IMR-90 (cell line): ENCODE data around the gene ITIH5. TPM values are rescaled to one million over a fixed set of nuclear protein-coding genes. Genes with fewer than 3 reads are reported as not detected.

ENCODE experiments used
- ATAC-seq: fragments of 200-7000 bp; cut with Tn5 transposase; 2 replicates; pipeline ENCODE4 v1.9.1; 2020; ENCODE audit warnings: low read depth, mild to moderate bottlenecking, moderate library complexity
- BruUV-seq: library from RNA; stranded (reverse); fragments of 400-500 nt; replicated peaks from 2 replicates; lab custom pipeline; 2021; lab: Mats Ljungman, UMichigan
- CTCF ChIA-PET: fragments of 300-600 bp; formaldehyde crosslinking; extraction: SDS; loops from one replicate; lab custom pipeline; 2021; ENCODE audit warnings: antibody characterized with exemption; lab: Yijun Ruan, JAX
- POLR2A ChIA-PET: fragments of 300-600 bp; sonication (Branson Sonifier 250); formaldehyde crosslinking; loops from one replicate; lab custom pipeline; 2022; ENCODE audit warnings: antibody characterized with exemption; ENCODE audit not compliant: unreplicated experiment; lab: Charles Lee
- DNase-seq: peaks from one replicate; pipeline ENCODE4 v3.0.0; 2013
- H2AFZ ChIP-seq: replicated peaks from 2 replicates; pipeline ENCODE3; 2013; ENCODE audit warnings: low read length, mild to moderate bottlenecking; ENCODE audit not compliant: poor library complexity
- H2AK5ac ChIP-seq: 2 replicates; pipeline ENCODE4 v1.6.1; 2013; ENCODE audit warnings: low read depth, low read length, inconsistent platforms
- H2AK9ac ChIP-seq: replicated peaks from 2 replicates; pipeline ENCODE3; 2013; ENCODE audit warnings: mild to moderate bottlenecking, low read depth, low read length, moderate library complexity; ENCODE audit not compliant: poor library complexity
- H2BK120ac ChIP-seq: 2 replicates; pipeline ENCODE4 v1.6.1; 2013; ENCODE audit warnings: low read depth, low read length, inconsistent platforms
- H2BK15ac ChIP-seq: 3 replicates; pipeline ENCODE4 v1.6.1; 2013; ENCODE audit warnings: low read depth, low read length, inconsistent platforms
- H2BK20ac ChIP-seq: 2 replicates; pipeline ENCODE4 v1.6.1; 2013; ENCODE audit warnings: low read depth, mild to moderate bottlenecking, inconsistent platforms, low read length, moderate library complexity
- H2BK5ac ChIP-seq: 2 replicates; pipeline ENCODE4 v1.6.1; 2013; ENCODE audit warnings: mild to moderate bottlenecking, low read depth, low read length, inconsistent platforms; ENCODE audit not compliant: poor library complexity, severe bottlenecking
- H3K14ac ChIP-seq: replicated peaks from 2 replicates; pipeline ENCODE4 v1.6.1; 2013; ENCODE audit warnings: low read depth, low read length, inconsistent platforms
- H3K18ac ChIP-seq: 2 replicates; pipeline ENCODE4 v1.6.1; 2013; ENCODE audit warnings: low read depth, low read length, control low read depth
- H3K23ac ChIP-seq: 2 replicates; pipeline ENCODE4 v1.6.1; 2013; ENCODE audit warnings: low read depth, low read length, inconsistent platforms
- H3K27ac ChIP-seq: 2 replicates; pipeline ENCODE4 v1.5.1; 2013; ENCODE audit warnings: mild to moderate bottlenecking, control low read depth, low read length; ENCODE audit not compliant: insufficient read depth
- H3K27me3 ChIP-seq: 2 replicates; pipeline ENCODE4 v1.6.1; 2013; ENCODE audit warnings: low read length; ENCODE audit not compliant: control insufficient read depth, insufficient read depth
- H3K36me3 ChIP-seq: 2 replicates; pipeline ENCODE4 v1.6.1; 2013; ENCODE audit warnings: low read length, mixed read lengths; ENCODE audit not compliant: control insufficient read depth, insufficient read depth
- H3K4ac ChIP-seq: 2 replicates; pipeline ENCODE4 v1.6.1; 2013; ENCODE audit warnings: low read depth, low read length, inconsistent platforms
- H3K4me1 ChIP-seq: 2 replicates; pipeline ENCODE4 v1.6.1; 2013; ENCODE audit warnings: low read length, mixed read lengths; ENCODE audit not compliant: control insufficient read depth, insufficient read depth
- H3K4me2 ChIP-seq: 2 replicates; pipeline ENCODE4 v1.6.1; 2013; ENCODE audit warnings: low read depth, mild to moderate bottlenecking, control low read depth, low read length, moderate library complexity
- H3K4me3 ChIP-seq: 2 replicates; pipeline ENCODE4 v1.5.1; 2013; ENCODE audit warnings: low read depth, mild to moderate bottlenecking, control low read depth, low read length, moderate library complexity; ENCODE audit not compliant: insufficient read depth
- H3K56ac ChIP-seq: 2 replicates; pipeline ENCODE4 v1.6.1; 2013; ENCODE audit warnings: low read length, inconsistent platforms; ENCODE audit not compliant: insufficient read depth; ENCODE audit errors: extremely low read depth
- H3K79me1 ChIP-seq, 2 experiments: 2 replicates each; pipeline ENCODE4 v1.6.1; 2013; ENCODE audit warnings: low read length in 2 of 2, inconsistent platforms in 1 of 2, low read depth in 1 of 2
- H3K9ac ChIP-seq: 2 replicates; pipeline ENCODE4 v1.6.1; 2013; ENCODE audit warnings: low read depth, low read length, control low read depth
- H3K9me1 ChIP-seq: 2 replicates; pipeline ENCODE4 v1.6.1; 2013; ENCODE audit warnings: low read length, inconsistent platforms; ENCODE audit not compliant: insufficient read depth
- H3K9me3 ChIP-seq: 2 replicates; pipeline ENCODE4 v1.6.1; 2013; ENCODE audit warnings: low read length; ENCODE audit not compliant: control insufficient read depth, insufficient read depth
- H4K20me1 ChIP-seq: 2 replicates; pipeline ENCODE4 v1.6.1; 2013; ENCODE audit warnings: low read length, inconsistent platforms; ENCODE audit not compliant: insufficient read depth
- H4K5ac ChIP-seq: 2 replicates; pipeline ENCODE4 v1.6.1; 2013; ENCODE audit warnings: mild to moderate bottlenecking, low read depth, low read length, control low read depth
- H4K8ac ChIP-seq, 2 experiments: 2 replicates each; pipeline ENCODE4 v1.6.1; 2013; ENCODE audit warnings: low read depth in 2 of 2, low read length in 2 of 2, control low read depth in 1 of 2, inconsistent platforms in 1 of 2
- H4K91ac ChIP-seq: 2 replicates; pipeline ENCODE4 v1.6.1; 2013; ENCODE audit warnings: low read depth, low read length, inconsistent platforms; ENCODE audit not compliant: insufficient read depth
- BHLHE40 ChIP-seq: fragments of 150-350 bp; IDR thresholded peaks from 2 replicates; pipeline ENCODE4 v1.6.1; 2016; ENCODE audit warnings: mild to moderate bottlenecking, low read depth, low read length
- WGBS, 2 experiments: methylation state at CpG; one replicate each; pipeline versions ENCODE4 v1.1.5 to v1.1.7; 2013; ENCODE audit warnings: missing lambda C conversion rate in 2 of 2; ENCODE audit not compliant: insufficient read length in 1 of 2; ENCODE audit errors: extremely low coverage in 2 of 2; 5-methylcytosine and 5-hydroxymethylcytosine counted together
- dilution Hi-C: fragments of 300-500 bp; cut with HindIII; formaldehyde crosslinking; loops from one replicate; pipeline ENCODE4 v1.14.3; 2018; ENCODE audit warnings: low sequenced_read_pairs; ENCODE audit not compliant: unreplicated experiment
- in situ Hi-C: fragments of 300-500 bp; cut with MboI; formaldehyde crosslinking; loops from 3 replicates; pipeline ENCODE4 v1.14.3; 2019; ENCODE audit warnings: low sequenced_read_pairs, inconsistent platforms, mixed read lengths
- intact Hi-C: fragments of 100-400 bp; cut with micrococcal nuclease; formaldehyde crosslinking; loops from 2 replicates; pipeline ENCODE4 v1.10.0; 2022
- polyA plus RNA-seq, 3 experiments: library from polyadenylated mRNA; depleted of rRNA; stranded (reverse); fragments of >200 nt; gene quantifications; 2 replicates each; pipeline ENCODE4 v1.2.3, GENCODE V29; 2012; ENCODE audit warnings: low replicate concordance in 1 of 3
- total RNA-seq: library from RNA; depleted of rRNA; stranded (reverse); fragments of >200 nt; gene quantifications from 2 replicates; pipeline ENCODE4 v1.2.3, GENCODE V29; 2012
- TF ChIP-seq, protein P1 (sequence below): conservative IDR thresholded peaks from 2 replicates; pipeline ENCODE4 v1.5.1; 2012; ENCODE audit warnings: mild to moderate bottlenecking, low read depth, low read length, improper control_type of control experiment

The ITIH5 gene
- total and polyA plus RNA-seq, 2 of the 4 experiments (the other 2 are of a cell fraction): under 0.01 to 0.07 TPM

GRCh38 chr10:7605565-7606295 is 61.0 kb downstream of the ITIH5 start:
- CTCF ChIA-PET: interaction anchor here (0.6 kb wide), 1 partner anchor 18 kb away, joined by 3 read pairs; no protein-coding TSS in a partner anchor
- no CpG with 5 or more reads among the region's 11 CpGs for WGBS, 2 experiments
- H3K18ac ChIP-seq: no peak overlapping the region; the same call in 1 of the 2 replicates
- H3K9ac ChIP-seq: no peak overlapping the region
- no peak overlapping the region for H2BK5ac ChIP-seq
- peak overlapping the region; percentile 23; the same call in 1 of the 2 replicates for H3K56ac ChIP-seq
- no peak overlapping the region for H2AK5ac ChIP-seq
- H4K91ac ChIP-seq: peak overlapping the region; percentile 57; the same call in 1 of the 2 replicates
- dilution Hi-C loops: no loop called here
- no TSS peak for BruUV-seq
- H3K4me3 ChIP-seq: no peak overlapping the region
- H2AFZ ChIP-seq: no peak overlapping the region
- POLR2A ChIA-PET: no interaction called here
- H3K14ac ChIP-seq: no peak overlapping the region
- DNase-seq (peak; percentile 18), ATAC-seq (peak; percentile 69)
- no peak overlapping the region for H3K23ac ChIP-seq
- peaks cover 7% of the 10 kb centered on the region; the same call in 1 of the 2 replicates for H3K4me1 ChIP-seq
- peak overlapping the region; percentile 36; the same call in 1 of the 2 replicates for H3K4me2 ChIP-seq
- H2AK9ac ChIP-seq: no peak overlapping the region
- TF ChIP-seq, protein P1, sequence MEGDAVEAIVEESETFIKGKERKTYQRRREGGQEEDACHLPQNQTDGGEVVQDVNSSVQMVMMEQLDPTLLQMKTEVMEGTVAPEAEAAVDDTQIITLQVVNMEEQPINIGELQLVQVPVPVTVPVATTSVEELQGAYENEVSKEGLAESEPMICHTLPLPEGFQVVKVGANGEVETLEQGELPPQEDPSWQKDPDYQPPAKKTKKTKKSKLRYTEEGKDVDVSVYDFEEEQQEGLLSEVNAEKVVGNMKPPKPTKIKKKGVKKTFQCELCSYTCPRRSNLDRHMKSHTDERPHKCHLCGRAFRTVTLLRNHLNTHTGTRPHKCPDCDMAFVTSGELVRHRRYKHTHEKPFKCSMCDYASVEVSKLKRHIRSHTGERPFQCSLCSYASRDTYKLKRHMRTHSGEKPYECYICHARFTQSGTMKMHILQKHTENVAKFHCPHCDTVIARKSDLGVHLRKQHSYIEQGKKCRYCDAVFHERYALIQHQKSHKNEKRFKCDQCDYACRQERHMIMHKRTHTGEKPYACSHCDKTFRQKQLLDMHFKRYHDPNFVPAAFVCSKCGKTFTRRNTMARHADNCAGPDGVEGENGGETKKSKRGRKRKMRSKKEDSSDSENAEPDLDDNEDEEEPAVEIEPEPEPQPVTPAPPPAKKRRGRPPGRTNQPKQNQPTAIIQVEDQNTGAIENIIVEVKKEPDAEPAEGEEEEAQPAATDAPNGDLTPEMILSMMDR: peak; percentile 12; the same call in 1 of the 2 replicates
- no peak for TF ChIP-seq BHLHE40
- peak overlapping the region; percentile 47 for H2BK120ac ChIP-seq
- no peak overlapping the region for H4K8ac ChIP-seq
- no peaks in the 10 kb centered on the region for H4K20me1 ChIP-seq
- no peak overlapping the region for H2BK15ac ChIP-seq
- peak overlapping the region; percentile 73; the same call in 1 of the 2 replicates for H3K27ac ChIP-seq
- no peaks in the 10 kb centered on the region for H3K9me1 ChIP-seq
- no peak overlapping the region; the same call in 1 of the 2 replicates for H4K5ac ChIP-seq
- intact Hi-C loops: no loop called here
- no peaks in the 10 kb centered on the region for H3K36me3 ChIP-seq
- H3K27me3 ChIP-seq: no peaks in the 10 kb centered on the region
- in situ Hi-C loops: no loop called here
- H3K9me3 ChIP-seq: no peaks in the 10 kb centered on the region
- H3K4ac ChIP-seq: peak overlapping the region; percentile 42
- H3K79me1 ChIP-seq: no peaks in the 10 kb centered on the region
- H2BK20ac ChIP-seq: 0 out of 2 replicates have a peak overlapping the region, but pooled peaks have one; percentile 5
